Neutrophil (primary cell): ENCODE results near the gene MRPL43.

Source experiments
- H3K27ac ChIP-seq: fragments of 200-600 bp; sonication (generic); 2 replicates; pipeline ENCODE4 v1.5.1; 2016; ENCODE audit warnings: mild to moderate bottlenecking, moderate library complexity
- H3K27me3 ChIP-seq: fragments of 200-600 bp; sonication (generic); 2 replicates; pipeline ENCODE4 v1.6.0; 2016; ENCODE audit warnings: mild to moderate bottlenecking
- H3K36me3 ChIP-seq: fragments of 200-600 bp; sonication (generic); 2 replicates; pipeline ENCODE4 v1.5.1; 2017
- H3K4me1 ChIP-seq, 2 experiments: fragments of 200-600 bp in 1 of 2; sonication (generic) in 1 of 2; 1 replicate in 1 of 2; 2 replicates in 1 of 2; pipeline versions ENCODE4 v1.5.1 to v1.6.1; 2013 to 2016; ENCODE audit warnings: low read depth in 1 of 2, low read length in 1 of 2, mild to moderate bottlenecking in 1 of 2, moderate library complexity in 1 of 2; ENCODE audit not compliant: control insufficient read depth in 1 of 2, insufficient read depth in 1 of 2
- H3K4me3 ChIP-seq, 2 experiments: fragments of 200-600 bp in 1 of 2; sonication (generic) in 1 of 2; 1 replicate in 1 of 2; 2 replicates in 1 of 2; pipeline ENCODE4 v1.5.1; 2013 to 2016; ENCODE audit warnings: low read depth in 1 of 2, low read length in 1 of 2, mild to moderate bottlenecking in 1 of 2, moderate library complexity in 1 of 2
- H3K9me3 ChIP-seq: fragments of 200-600 bp; sonication (generic); 2 replicates; pipeline ENCODE4 v1.5.1; 2016
- CTCF ChIP-seq: fragments of 200-600 bp; sonication (generic); IDR thresholded peaks from 2 replicates; pipeline ENCODE4 v1.5.1; 2016; ENCODE audit warnings: antibody characterized with exemption

The MRPL43 gene

GRCh38 chr10:101021239-101021638 is 33.9 kb upstream of the MRPL43 start:
- H3K9me3 ChIP-seq = no peaks in the 10 kb centered on the region

GRCh38 chr10:101020427-101021075 is 33.3 kb upstream of the MRPL43 start:
- Histone ChIP-seq H3K36me3 (no peaks in the 10 kb centered on the region), H3K4me3 (no peak overlapping the region), H3K27me3 (peaks cover 52% of the 10 kb centered on the region), H3K9me3 (no peaks in the 10 kb centered on the region), H3K27ac (no peak overlapping the region), H3K4me1 (peaks cover 0 to 14% of the 10 kb centered on the region in 2 experiments)
- TF ChIP-seq CTCF = no peak

More at GRCh38 chr10:101021239-101021638, 33.9 kb upstream of the MRPL43 start:
- H3K36me3 ChIP-seq = no peaks in the 10 kb centered on the region
- peaks cover 0 to 14% of the 10 kb centered on the region in 2 experiments for H3K4me1 ChIP-seq
- peaks cover 45% of the 10 kb centered on the region for H3K27me3 ChIP-seq
- H3K27ac ChIP-seq = no peak overlapping the region
- no peak for TF ChIP-seq CTCF
- no peak overlapping the region for H3K4me3 ChIP-seq

DNA sequence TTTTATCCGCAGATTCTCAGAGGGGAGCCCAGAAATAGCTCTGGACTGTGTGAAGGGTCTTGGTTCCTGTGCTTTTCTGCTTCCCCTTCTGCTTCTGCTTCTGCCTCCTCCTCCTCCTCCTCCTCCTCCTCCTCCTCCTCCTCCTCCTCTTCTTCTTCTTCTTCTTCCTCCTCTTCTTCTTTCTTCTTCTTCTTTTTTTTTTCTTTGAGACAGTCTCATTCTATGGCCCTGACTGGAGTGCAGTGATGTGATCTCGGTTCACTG is 32.1 kb upstream of the MRPL43 start:
- Histone ChIP-seq H3K9me3 (no peaks in the 10 kb centered on the region), H3K4me1 (peaks cover 0 to 14% of the 10 kb centered on the region in 2 experiments), H3K27me3 (peaks cover 54% of the 10 kb centered on the region), H3K27ac (no peak overlapping the region), H3K4me3 (no peak overlapping the region), H3K36me3 (no peaks in the 10 kb centered on the region)
- no peak for TF ChIP-seq CTCF

DNA sequence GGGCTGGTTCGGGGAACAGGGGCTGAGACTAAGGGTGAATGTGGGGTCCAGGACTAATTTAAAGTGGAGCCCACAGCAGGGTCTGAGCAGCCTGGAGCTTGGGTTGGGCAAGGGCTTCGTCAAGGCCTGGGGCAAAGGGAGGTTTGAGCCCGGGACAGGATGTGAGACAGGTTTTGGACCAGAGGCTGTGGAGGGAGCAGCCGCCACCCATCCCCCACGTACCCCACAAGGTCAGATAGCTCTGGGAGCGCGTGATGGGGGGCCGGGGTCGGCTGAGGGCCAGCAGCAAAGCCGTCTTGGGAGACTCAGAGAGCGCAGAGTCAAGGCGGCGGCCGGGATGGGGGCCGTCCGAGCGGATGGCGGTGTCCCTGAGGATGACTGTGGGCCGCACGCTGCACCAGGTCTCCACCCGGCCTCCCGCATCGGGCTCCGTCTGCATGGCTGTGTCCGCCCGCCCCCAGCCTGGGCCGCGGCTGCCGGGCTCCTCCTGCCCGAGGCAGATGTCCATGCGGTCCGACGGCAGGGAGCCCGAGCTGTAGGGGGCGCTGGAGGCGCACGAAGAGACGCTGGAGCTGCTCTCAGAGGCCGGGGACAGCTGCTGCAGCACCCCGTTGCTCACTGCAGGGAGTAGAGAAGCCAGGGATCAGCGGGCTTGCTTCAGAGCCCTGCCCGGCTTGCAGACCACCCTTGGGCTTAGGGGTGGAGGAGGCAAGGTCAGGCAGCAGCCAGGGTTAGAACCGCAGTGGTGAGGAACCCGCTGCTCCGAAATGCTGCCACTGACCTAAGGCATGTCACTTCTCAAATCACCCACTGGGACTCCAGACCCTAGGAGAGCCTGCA is 31.5 kb upstream of the MRPL43 start:
- TF ChIP-seq CTCF = peak; percentile 35
- H3K36me3 ChIP-seq = no peaks in the 10 kb centered on the region
- no peaks in the 10 kb centered on the region for H3K9me3 ChIP-seq
- peaks cover 54% of the 10 kb centered on the region for H3K27me3 ChIP-seq
- H3K4me3 ChIP-seq = no peak overlapping the region
- peaks cover 0 to 14% of the 10 kb centered on the region in 2 experiments for H3K4me1 ChIP-seq
- no peak overlapping the region for H3K27ac ChIP-seq

- Histone ChIP-seq H3K27ac (no peak overlapping the region), H3K36me3 (no peaks in the 10 kb centered on the region), H3K27me3 (peaks cover 57% of the 10 kb centered on the region), H3K4me3 (no peak overlapping the region), H3K4me1 (peaks cover 0 to 14% of the 10 kb centered on the region in 2 experiments), H3K9me3 (no peaks in the 10 kb centered on the region)
- TF ChIP-seq CTCF = no peak
Observed at GRCh38 chr10:101018118-101018599, 30.9 kb upstream of the MRPL43 start.
